Panc1 (cell line): ENCODE data around the gene MAD1L1. TPM values are rescaled to one million over a fixed set of nuclear protein-coding genes. Genes with fewer than 3 reads are reported as not detected.

ENCODE experiments used
- ATAC-seq: fragments of 200-7000 bp; cut with Tn5 transposase; 2 replicates; pipeline ENCODE4 v1.9.1; 2020; ENCODE audit warnings: mild to moderate bottlenecking, moderate library complexity
- BruUV-seq: library from RNA; stranded (reverse); fragments of 400-500 nt; replicated peaks from 2 replicates; lab custom pipeline; 2021; lab: Mats Ljungman, UMichigan
- CTCF ChIA-PET: fragments of 300-600 bp; sonication (Branson Sonifier 250); formaldehyde crosslinking; loops from one replicate; lab custom pipeline; 2022; ENCODE audit warnings: antibody characterized with exemption; lab: Charles Lee
- POLR2A ChIA-PET: fragments of 300-600 bp; sonication (Branson Sonifier 250); formaldehyde crosslinking; loops from one replicate; lab custom pipeline; 2022; ENCODE audit warnings: antibody characterized with exemption; lab: Charles Lee
- DNase-seq: peaks from one replicate; pipeline ENCODE4 v3.0.0-alpha.2; 2010; ENCODE audit warnings: low read depth, low spot score
- H3K27ac ChIP-seq: 2 replicates; pipeline ENCODE4 v1.5.1; 2011; ENCODE audit warnings: mild to moderate bottlenecking, low read length, inconsistent platforms
- H3K27me3 ChIP-seq: fragments of 200-500 bp; sonication (Bioruptor generic); 2 replicates; pipeline ENCODE4 v1.6.0; 2014; ENCODE audit warnings: low read length, inconsistent platforms; ENCODE audit not compliant: control insufficient read depth, insufficient read depth
- H3K36me3 ChIP-seq: fragments of 200-500 bp; sonication (Bioruptor generic); 2 replicates; pipeline ENCODE4 v1.5.1; 2014; ENCODE audit warnings: inconsistent platforms, mild to moderate bottlenecking, low read length, moderate library complexity; ENCODE audit not compliant: control insufficient read depth, insufficient read depth
- H3K4me1 ChIP-seq: 2 replicates; pipeline ENCODE4 v1.5.1; 2011; ENCODE audit warnings: inconsistent platforms, mild to moderate bottlenecking, low read length, moderate library complexity; ENCODE audit not compliant: control insufficient read depth, insufficient read depth
- H3K4me3 ChIP-seq, 2 experiments: 2 replicates each; pipeline ENCODE4 v1.5.1; 2011 to 2012; ENCODE audit warnings: low read depth in 2 of 2, low read length in 2 of 2, mild to moderate bottlenecking in 2 of 2, inconsistent platforms in 1 of 2, moderate library complexity in 1 of 2
- H3K9me3 ChIP-seq: fragments of 200-500 bp; sonication (Bioruptor generic); 2 replicates; pipeline ENCODE4 v1.5.1; 2014; ENCODE audit warnings: low read depth, mild to moderate bottlenecking, inconsistent platforms, low read length, moderate library complexity; ENCODE audit not compliant: control insufficient read depth, insufficient read depth
- POLR2AphosphoS5 ChIP-seq: IDR thresholded peaks from 2 replicates; pipeline ENCODE4 v1.6.1; 2012; ENCODE audit warnings: mild to moderate bottlenecking, low read depth, low read length, moderate library complexity
- SIN3A ChIP-seq: IDR thresholded peaks from 2 replicates; pipeline ENCODE4 v1.6.1; 2012; ENCODE audit warnings: low read depth, mild to moderate bottlenecking, low read length, moderate library complexity, borderline replicate concordance; ENCODE audit not compliant: insufficient read depth
- TCF7L2 ChIP-seq: IDR thresholded peaks from 2 replicates; pipeline ENCODE4 v1.6.1; 2011; ENCODE audit warnings: mild to moderate bottlenecking, low read depth, low read length, inconsistent platforms
- in situ Hi-C: cut with HindIII; loops from 2 replicates; pipeline ENCODE4 v1.10.0; 2016; ENCODE audit warnings: low sequenced_read_pairs, low pct_unique_long_range_greater_than_20kb
- intact Hi-C: fragments of 100-400 bp; cut with micrococcal nuclease; formaldehyde crosslinking; loops from one replicate; pipeline ENCODE4 v1.10.0; 2022; ENCODE audit not compliant: unreplicated experiment
- total RNA-seq: library from RNA; stranded (reverse); gene quantifications from one replicate; pipeline ENCODE4 v1.2.1, GENCODE V29; 2021; ENCODE audit not compliant: unreplicated experiment
- TF ChIP-seq, protein P1 (sequence below): fragments of 450-650 bp; IDR thresholded peaks from 2 replicates; pipeline ENCODE4 v1.5.1; 2017; ENCODE audit warnings: mild to moderate bottlenecking
- TF ChIP-seq, protein P2 (sequence below), 2 experiments: IDR thresholded peaks; 2 replicates each; pipeline ENCODE4 v1.6.1; 2011 to 2012; ENCODE audit warnings: low read depth in 2 of 2, control low read depth in 1 of 2, low read length in 1 of 2, mild to moderate bottlenecking in 1 of 2, moderate library complexity in 1 of 2; ENCODE audit not compliant: insufficient read depth in 1 of 2

The MAD1L1 gene
- total RNA-seq, 1 experiment from 2014 or later, result 70.8 TPM

GRCh38 chr7:2068693-2069471, 163.9 kb downstream of the MAD1L1 start:
- Histone ChIP-seq H3K27me3 (no peaks in the 10 kb centered on the region), H3K4me3 (no peak overlapping the region), H3K36me3 (no peaks in the 10 kb centered on the region), H3K4me1 (no peaks in the 10 kb centered on the region), H3K27ac (no peak overlapping the region), H3K9me3 (no peaks in the 10 kb centered on the region)
- DNase-seq (no peak), ATAC-seq (no peak)
- ChIA-PET CTCF (no interaction called here), POLR2A (interaction anchor here (0.6 kb wide), 1 partner anchor 39 kb away, joined by 5 read pairs; no protein-coding TSS in a partner anchor)
- intact Hi-C loops, result no loop called here
- TF ChIP-seq, protein P1, sequence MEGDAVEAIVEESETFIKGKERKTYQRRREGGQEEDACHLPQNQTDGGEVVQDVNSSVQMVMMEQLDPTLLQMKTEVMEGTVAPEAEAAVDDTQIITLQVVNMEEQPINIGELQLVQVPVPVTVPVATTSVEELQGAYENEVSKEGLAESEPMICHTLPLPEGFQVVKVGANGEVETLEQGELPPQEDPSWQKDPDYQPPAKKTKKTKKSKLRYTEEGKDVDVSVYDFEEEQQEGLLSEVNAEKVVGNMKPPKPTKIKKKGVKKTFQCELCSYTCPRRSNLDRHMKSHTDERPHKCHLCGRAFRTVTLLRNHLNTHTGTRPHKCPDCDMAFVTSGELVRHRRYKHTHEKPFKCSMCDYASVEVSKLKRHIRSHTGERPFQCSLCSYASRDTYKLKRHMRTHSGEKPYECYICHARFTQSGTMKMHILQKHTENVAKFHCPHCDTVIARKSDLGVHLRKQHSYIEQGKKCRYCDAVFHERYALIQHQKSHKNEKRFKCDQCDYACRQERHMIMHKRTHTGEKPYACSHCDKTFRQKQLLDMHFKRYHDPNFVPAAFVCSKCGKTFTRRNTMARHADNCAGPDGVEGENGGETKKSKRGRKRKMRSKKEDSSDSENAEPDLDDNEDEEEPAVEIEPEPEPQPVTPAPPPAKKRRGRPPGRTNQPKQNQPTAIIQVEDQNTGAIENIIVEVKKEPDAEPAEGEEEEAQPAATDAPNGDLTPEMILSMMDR, result no peak
- no peak for TF ChIP-seq POLR2AphosphoS5
- no peak for TF ChIP-seq SIN3A
- in situ Hi-C loops, result no loop called here
- BruUV-seq, result no TSS peak

DNA sequence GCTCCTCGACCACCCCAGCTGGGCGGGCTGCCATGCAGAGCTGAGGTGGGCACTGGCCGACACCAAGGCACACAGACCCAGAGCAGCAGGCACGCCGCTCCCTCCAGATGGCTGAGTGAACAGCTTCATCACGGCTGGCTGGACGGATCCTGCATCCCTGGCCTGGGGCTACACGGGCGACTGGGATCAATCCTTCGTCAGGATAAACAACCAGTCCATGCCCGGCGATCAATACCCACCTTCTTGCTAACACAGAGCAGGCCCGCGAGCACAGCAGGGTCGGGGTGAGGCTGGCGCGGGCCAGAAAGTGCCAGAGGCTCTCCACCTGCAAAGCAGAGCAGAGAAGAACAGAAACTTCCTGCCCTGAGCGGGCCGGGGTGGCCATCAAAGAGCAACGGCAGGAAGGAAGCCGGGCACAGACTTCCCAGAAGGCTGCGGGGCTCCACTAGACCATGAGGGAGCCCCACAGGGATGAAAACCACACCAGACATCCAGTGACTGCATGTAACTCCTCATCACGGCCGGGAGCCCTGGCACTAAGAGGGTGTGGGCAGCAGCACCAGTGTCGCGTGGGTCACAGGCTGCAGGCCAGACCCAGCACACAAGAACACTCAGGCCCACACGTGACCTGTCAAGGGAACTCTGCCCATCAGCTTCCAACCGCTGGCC, 166.4 kb downstream of the MAD1L1 start:
- TF ChIP-seq SIN3A (no peak), TCF7L2 (no peak), POLR2AphosphoS5 (no peak)
- TF ChIP-seq, protein P2, sequence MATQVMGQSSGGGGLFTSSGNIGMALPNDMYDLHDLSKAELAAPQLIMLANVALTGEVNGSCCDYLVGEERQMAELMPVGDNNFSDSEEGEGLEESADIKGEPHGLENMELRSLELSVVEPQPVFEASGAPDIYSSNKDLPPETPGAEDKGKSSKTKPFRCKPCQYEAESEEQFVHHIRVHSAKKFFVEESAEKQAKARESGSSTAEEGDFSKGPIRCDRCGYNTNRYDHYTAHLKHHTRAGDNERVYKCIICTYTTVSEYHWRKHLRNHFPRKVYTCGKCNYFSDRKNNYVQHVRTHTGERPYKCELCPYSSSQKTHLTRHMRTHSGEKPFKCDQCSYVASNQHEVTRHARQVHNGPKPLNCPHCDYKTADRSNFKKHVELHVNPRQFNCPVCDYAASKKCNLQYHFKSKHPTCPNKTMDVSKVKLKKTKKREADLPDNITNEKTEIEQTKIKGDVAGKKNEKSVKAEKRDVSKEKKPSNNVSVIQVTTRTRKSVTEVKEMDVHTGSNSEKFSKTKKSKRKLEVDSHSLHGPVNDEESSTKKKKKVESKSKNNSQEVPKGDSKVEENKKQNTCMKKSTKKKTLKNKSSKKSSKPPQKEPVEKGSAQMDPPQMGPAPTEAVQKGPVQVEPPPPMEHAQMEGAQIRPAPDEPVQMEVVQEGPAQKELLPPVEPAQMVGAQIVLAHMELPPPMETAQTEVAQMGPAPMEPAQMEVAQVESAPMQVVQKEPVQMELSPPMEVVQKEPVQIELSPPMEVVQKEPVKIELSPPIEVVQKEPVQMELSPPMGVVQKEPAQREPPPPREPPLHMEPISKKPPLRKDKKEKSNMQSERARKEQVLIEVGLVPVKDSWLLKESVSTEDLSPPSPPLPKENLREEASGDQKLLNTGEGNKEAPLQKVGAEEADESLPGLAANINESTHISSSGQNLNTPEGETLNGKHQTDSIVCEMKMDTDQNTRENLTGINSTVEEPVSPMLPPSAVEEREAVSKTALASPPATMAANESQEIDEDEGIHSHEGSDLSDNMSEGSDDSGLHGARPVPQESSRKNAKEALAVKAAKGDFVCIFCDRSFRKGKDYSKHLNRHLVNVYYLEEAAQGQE (IDR thresholded peaks at IDR 0.05; ENCODE audit: insufficient read depth in 1 of 2, low read depth in 2 of 2, low read length in 1 of 2), result no peak
- TF ChIP-seq, protein P1, result no peak
- intact Hi-C loops (no loop called here), in situ Hi-C loops (no loop called here)
- POLR2A ChIA-PET, result interaction anchor here (0.6 kb wide), 1 partner anchor 95 kb away, joined by 3 read pairs; no protein-coding TSS in a partner anchor
- ATAC-seq, result no peak
- Histone ChIP-seq H3K4me1 (no peaks in the 10 kb centered on the region), H3K9me3 (no peaks in the 10 kb centered on the region), H3K4me3 (no peak overlapping the region), H3K36me3 (no peaks in the 10 kb centered on the region), H3K27ac (no peak overlapping the region), H3K27me3 (no peaks in the 10 kb centered on the region)
- DNase-seq, result no peak
- BruUV-seq, result no TSS peak
- CTCF ChIA-PET, result no interaction called here
